HG02870 (cell line): ENCODE measurements around the gene RSU1.
"Not testable (repeated sequence)": the region's sequence is repeated elsewhere in the genome, so short reads cannot be mapped to it uniquely, and the experiment has no call there.

ENCODE experiments used
- ATAC-seq: cut with Tn5 transposase; IDR thresholded peaks from one replicate; pipeline ENCODE4 v1.9.1; 2021; ENCODE audit warnings: mild to moderate bottlenecking, moderate library complexity; ENCODE audit not compliant: unreplicated experiment

Gene RSU1

DNA sequence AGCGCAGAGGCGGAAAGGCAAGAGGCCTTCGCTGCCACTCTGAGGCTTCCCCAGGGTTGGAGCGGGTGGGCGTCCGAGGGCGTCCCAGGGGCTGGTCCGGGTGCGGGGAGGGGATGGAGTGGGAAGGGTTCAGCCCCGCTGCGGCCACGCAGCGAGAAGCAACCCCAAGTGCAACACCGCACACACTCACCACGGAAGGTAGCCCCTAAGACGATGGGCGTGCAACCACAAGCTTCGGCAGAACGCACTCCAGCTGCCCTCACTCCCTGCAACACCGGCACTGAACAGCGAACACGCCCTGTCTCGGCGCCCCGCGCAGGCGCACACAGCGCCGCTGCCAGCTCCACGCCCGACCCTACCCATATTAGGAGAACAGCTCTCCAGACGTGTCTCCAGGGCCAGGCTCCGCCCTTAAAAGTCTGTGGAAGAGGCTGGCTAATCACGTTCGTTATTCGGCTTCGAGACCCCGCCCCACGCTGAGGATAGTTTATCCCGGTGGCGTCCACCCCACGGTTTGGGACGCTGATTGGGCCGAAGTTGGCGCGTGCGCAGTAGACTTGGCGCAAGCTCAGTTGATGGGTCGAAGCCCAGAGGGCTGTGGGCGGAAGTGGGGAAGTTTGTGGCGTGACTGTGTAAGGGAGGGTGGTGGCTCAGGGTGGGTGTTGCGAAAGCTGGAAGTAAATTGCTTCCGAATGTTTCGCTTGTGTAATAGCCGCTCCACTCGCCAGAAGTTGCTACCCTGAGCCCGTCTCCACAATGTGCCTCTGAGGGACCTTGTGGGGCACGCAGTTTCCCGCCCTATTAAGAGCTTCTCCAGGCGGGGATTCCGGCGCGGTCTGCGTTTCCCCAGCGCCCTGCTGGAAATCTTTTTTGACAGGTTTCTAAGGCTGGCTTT, at the start of gene RSU1:
TSS of gene RSU1 (minus strand) at position 300 of the 895 bp plus-strand sequence. CDS start 343 bp downstream, outside the sequence.
- ATAC-seq, result peak; percentile 99

DNA sequence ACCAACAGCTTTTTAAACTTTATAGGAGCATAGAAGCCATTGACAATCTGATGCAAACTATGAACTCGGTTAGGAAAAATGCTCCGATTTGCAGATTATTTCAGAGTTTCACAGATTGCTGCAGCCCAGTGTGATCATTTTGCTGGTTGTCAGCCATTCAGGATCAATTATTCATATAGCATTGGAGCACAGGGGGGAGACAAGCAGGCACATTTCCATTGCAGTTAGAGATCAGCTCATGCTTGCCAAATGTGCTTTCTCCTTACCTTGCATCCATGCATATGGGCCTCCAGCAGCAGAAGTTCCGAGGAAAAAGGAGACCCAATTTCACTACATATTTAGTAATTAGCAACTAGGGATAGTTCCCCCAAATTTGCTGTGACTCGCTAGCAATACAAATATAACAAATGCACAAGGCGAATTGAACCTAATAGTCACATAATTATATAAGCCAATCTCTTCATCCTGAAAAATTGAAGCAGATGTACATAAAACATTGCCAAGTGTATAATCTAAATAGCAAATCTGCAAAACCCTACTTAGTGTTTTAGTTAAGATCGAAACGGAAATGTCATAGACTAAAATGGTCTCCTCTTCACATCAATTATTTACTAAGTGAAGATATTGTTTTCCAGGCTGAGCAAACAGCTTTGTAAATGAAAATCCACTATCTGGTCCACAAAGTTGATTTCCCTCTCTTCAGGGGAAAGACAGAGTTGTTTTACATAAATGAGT, 49.5 kb upstream of the RSU1 start:
- no peak for ATAC-seq

DNA sequence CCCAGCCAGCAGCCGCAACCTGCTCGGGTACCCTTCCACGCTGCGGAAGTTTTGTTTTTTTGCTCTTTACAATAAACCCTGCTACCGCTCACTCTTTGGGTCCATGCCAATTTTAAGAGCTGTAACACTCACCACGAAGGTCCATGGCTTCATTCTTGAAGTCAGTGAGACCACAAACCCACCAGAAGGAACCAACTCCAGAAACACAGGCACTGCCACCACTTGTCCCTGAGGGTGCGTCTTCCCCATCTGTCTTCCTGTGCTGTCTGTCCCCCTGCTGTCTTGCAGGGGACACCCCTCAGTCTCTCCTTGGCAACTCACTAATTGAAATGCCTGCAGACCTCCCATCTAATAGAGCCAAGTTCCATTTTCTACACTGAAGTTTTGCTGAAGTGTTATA, 48.5 kb upstream of the RSU1 start:
- ATAC-seq, result no peak

- ATAC-seq, result no peak
These were observed 46.5 kb upstream of the RSU1 start for GRCh38 chr10:16863766-16864165.

DNA sequence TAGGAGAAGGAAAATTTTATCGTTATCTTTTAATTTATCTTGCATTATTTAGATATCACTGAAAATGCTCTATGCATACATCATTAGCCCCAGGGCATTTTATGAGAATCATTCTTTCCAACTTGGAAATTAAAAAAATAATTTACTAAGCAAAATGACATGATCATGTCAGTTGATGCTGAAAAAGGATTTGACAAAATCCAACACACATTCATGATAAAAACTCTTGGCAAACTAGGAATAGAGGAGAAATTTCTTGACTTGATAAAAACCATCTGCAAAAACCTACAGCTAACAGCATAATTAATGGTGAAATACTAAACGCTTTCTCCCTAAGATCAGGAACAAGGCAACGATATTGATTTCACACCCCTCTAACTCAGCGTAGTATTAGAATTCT, 40.2 kb upstream of the RSU1 start:
- no peak for ATAC-seq

- ATAC-seq, result no peak
These were observed 39.3 kb upstream of the RSU1 start for GRCh38 chr10:16856567-16856966.

DNA sequence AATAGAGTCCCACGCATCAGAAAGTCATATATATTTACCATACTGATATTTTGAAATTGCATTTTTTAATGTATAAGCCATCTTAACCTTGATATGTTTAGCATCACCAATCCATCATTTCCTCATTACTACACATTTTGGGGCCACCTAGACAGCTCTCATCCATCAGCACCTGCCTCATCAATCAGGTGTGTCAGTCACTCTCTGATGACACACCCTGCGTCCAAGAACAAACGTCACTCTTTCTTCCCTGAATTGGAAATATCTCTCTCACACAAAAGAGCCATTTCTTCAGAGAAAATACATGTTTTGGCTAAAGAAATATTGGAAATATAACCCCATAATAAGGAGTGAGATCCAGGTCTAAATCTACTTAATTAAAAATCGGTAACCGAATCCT, 38.9 kb upstream of the RSU1 start:
- ATAC-seq, result no peak

- no peak for ATAC-seq
These were observed 37.4 kb upstream of the RSU1 start for GRCh38 chr10:16854623-16855022.

GRCh38 chr10:16853809-16854208, 36.6 kb upstream of the RSU1 start:
- no peak for ATAC-seq

DNA sequence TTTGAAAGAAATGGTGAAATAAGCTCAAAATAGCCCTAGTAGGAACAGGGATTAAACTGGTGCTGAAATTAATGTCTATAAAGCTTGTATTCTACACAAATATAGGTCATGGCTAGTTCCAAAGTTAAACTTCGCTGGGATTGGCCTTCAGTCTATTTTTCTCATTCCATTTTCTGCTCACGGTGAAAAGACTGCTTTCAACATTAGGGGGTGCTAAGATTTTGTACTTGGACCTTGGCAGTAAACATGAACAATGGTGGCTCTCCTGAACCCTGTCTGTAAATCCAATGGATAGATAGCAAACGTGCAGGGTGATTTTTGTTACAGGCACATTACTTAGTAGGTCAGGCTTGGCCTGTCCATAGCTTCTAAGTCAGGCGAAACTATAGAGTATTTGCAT, 36.0 kb upstream of the RSU1 start:
- no peak for ATAC-seq

DNA sequence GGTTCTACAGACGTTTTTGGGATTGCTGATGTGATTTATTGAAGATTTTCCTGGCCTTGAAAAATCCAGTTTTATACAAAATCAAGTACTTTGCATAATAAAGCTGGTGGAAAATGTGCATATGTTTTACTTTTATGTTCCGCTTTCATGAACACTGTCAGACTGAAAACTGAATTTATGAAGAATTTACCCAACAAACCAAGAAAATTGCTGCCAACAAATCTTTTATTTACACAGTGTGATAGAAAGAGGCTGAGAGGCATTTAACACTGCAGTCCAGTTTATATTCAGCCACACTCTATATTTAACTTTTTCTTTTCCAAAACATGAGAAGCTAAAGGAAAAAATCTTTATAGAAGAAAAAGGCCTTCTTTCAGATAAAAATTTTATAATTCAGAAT, 35.4 kb upstream of the RSU1 start:
- no peak for ATAC-seq

DNA sequence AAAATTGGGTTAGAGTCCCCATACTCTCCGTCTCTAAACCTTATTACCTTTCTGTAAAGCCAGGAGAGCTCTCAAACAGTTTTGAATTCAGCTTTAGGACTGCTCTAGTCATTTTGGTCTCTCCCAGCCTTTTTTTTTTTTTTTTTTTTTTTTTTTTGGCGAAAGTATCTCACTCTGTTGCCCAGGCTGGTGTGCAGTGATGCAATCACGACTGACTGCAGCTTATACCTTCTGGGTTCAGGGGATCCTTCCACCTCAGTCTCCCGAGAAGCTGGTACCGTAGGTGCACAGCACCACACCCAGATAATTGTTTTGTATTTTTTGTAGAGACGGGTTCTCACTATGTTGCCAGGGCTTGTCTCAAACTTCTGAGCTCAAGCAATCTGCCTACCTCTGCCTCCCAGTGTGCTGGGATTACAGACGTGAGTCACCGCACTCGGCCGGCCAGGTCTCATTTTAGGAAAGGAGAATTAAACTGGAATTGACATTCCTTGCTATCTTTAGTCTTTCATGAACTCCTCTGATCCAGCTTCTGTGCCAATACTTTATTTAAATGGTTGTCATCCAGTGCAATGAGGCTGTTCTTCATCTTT, 31.4 kb upstream of the RSU1 start:
- ATAC-seq, result no peak

GRCh38 chr10:16847644-16848043, 30.4 kb upstream of the RSU1 start:
- no peak for ATAC-seq

GRCh38 chr10:16845248-16845647, 28.0 kb upstream of the RSU1 start:
- ATAC-seq, result no peak

DNA sequence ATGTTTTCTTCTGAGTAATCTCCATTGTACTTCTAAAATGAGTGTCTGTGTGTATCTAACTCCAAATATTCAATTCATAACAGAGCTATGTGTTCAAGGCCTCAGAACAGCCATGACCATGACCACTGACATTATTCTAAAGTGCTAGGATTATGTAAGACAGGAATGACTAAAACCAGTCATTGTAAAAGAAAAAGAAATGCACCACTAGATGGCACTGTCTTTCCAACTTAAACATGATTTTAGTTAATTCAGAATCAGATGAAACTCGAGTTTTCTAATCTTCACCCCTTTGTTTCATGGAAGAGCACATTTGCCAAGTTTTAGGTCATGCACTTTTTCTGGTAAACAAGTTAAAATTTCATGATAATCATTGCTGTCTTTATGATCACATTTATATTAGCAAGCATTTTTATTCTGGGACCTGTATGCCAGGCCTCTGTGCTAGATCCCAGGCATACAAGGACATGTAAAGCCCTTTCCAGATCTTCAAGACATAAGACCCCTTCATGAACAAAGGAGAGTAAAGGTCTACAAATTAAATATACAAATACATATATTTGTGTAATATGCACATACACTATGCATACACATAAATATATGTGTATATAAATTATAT, 26.1 kb upstream of the RSU1 start:
- ATAC-seq, result peak; percentile 66

DNA sequence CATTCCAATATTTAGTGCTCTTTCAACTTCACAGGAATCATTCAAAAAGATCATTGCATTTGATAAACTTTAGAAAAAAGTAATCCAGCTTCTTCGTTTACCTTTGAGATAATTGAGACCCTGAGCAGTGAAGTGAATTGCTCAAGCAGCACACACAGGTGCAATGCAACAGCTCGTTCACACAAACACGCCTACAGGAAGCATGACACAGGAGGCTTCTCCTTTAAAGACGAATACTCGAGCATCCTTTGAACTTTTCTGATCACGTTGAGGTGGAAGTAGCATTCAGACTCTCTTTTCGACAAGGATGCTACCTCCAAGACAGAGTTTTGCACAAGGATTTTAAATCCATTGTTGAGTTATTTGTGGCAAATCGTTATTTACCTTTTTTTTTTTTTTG, 18.0 kb upstream of the RSU1 start:
- ATAC-seq, result no peak

- no peak for ATAC-seq
These were observed 15.3 kb upstream of the RSU1 start for GRCh38 chr10:16832351-16833080.

DNA sequence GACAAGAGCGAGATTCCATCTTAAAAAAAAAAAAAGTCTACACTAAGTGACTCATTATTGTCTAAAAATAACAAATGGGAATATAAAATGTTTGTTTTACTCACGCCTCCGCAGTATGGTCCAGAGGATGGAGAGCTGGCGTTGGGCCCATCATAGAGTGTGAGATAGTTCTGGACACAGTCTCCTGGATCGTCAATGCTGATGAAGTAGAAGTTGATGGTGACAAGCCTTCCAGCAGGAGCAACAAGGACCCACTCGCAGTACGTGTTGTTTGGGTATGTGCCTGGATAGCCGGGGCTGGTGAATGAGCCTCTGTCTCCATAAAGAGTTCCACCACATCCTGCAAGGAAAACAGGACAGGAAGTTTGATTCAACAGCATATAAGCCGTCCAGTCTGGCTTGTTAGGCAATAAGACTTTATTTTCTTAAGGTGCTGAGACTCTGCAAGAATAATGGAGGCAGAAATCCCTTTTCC, 11.5 kb upstream of the RSU1 start:
- ATAC-seq, result no peak

DNA sequence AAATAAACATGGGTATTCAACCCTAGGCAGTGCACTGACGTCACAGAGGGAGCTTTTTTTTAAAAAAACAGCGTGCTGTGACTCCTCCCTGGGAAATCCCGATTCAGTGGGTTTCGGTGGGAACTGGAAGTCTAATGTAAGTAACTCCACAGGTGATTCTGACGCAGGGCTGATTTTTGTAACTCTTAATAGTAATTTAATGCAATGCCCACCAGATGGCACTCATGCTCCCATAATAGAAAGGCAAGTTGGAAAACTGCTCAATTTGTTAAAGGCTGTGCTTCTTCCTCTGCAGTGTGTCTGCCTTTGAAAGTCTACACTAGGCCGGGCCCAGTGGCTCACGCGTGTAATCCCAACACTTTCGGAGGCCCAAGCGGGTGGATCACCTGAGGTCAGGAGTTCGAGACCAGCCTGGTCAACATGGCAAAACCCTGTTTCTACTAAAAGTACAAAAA, 10.9 kb upstream of the RSU1 start:
- peak; percentile 73 for ATAC-seq

- ATAC-seq, result not testable (repeated sequence)
These were observed 10.2 kb upstream of the RSU1 start for GRCh38 chr10:16827474-16827873.
